Liver (tissue), 9 donors: ENCODE results near the gene FAM209B. TPM values are rescaled to one million over a fixed set of nuclear protein-coding genes. Genes with fewer than 3 reads are reported as not detected.

Experiments used
- DNase-seq: peaks from one replicate; pipeline ENCODE4 v3.0.0-alpha.2; 2017; ENCODE audit warnings: low spot score
- H3K27ac ChIP-seq, 2 donors: one replicate each; pipeline ENCODE4 v1.7.0; 2013; ENCODE audit warnings: inconsistent platforms in 2 of 2, low read length in 2 of 2, control low read depth in 1 of 2, low read depth in 1 of 2, mild to moderate bottlenecking in 1 of 2
- H3K27me3 ChIP-seq, 4 donors: one replicate each; pipeline versions ENCODE4 v1.6.1 to v1.7.0; 2013; ENCODE audit warnings: low read length in 3 of 4, inconsistent platforms in 1 of 4, mild to moderate bottlenecking in 1 of 4, moderate library complexity in 1 of 4; ENCODE audit not compliant: control insufficient read depth in 4 of 4, insufficient read depth in 4 of 4
- H3K36me3 ChIP-seq, 4 donors: one replicate each; pipeline versions ENCODE4 v1.6.1 to v1.7.0; 2013; ENCODE audit warnings: low read length in 3 of 4, mild to moderate bottlenecking in 3 of 4, low read depth in 1 of 4, moderate library complexity in 1 of 4; ENCODE audit not compliant: control insufficient read depth in 4 of 4, insufficient read depth in 3 of 4
- H3K4me1 ChIP-seq, 4 donors: one replicate each; pipeline versions ENCODE4 v1.6.1 to v1.7.0; 2013; ENCODE audit warnings: low read length in 3 of 4, mild to moderate bottlenecking in 3 of 4, moderate library complexity in 1 of 4; ENCODE audit not compliant: control insufficient read depth in 4 of 4, insufficient read depth in 4 of 4
- H3K4me3 ChIP-seq, 3 donors: one replicate each; pipeline versions ENCODE4 v1.6.1 to v1.7.0; 2013; ENCODE audit warnings: low read length in 3 of 3, control low read depth in 1 of 3, low read depth in 1 of 3, mild to moderate bottlenecking in 1 of 3
- H3K9ac ChIP-seq, 2 donors: one replicate each; pipeline ENCODE4 v1.7.0; 2013; ENCODE audit warnings: low read length in 2 of 2, mild to moderate bottlenecking in 2 of 2, moderate library complexity in 2 of 2, control low read depth in 1 of 2, low read depth in 1 of 2
- H3K9me3 ChIP-seq, 4 donors: one replicate each; pipeline versions ENCODE4 v1.6.1 to v1.7.0; 2013; ENCODE audit warnings: low read length in 3 of 4; ENCODE audit not compliant: control insufficient read depth in 4 of 4
- ATF3 ChIP-seq: IDR thresholded peaks from 2 replicates; pipeline ENCODE4 v1.6.1; 2016; ENCODE audit warnings: antibody characterized with exemption
- CTCF ChIP-seq: fragments of 150-350 bp; IDR thresholded peaks from 2 replicates; pipeline ENCODE4 v1.5.1; 2017; ENCODE audit warnings: improper control_type of control experiment, low read depth, low read length; ENCODE audit not compliant: missing input control
- EGR1 ChIP-seq, 2 donors: IDR thresholded peaks; 2 replicates each; pipeline ENCODE4 v1.6.1; 2016 to 2018; ENCODE audit warnings: antibody characterized with exemption in 2 of 2, low read depth in 2 of 2
- FOXA1 ChIP-seq: IDR thresholded peaks from 2 replicates; pipeline ENCODE4 v1.6.1; 2016; ENCODE audit warnings: antibody characterized with exemption
- FOXA2 ChIP-seq: IDR thresholded peaks from 2 replicates; pipeline ENCODE4 v1.6.1; 2016; ENCODE audit warnings: antibody characterized with exemption
- GABPA ChIP-seq, 2 donors: IDR thresholded peaks in 1 of 2; conservative IDR thresholded peaks in 1 of 2; 2 replicates each; pipeline ENCODE4 v1.6.1; 2016; ENCODE audit warnings: antibody characterized with exemption in 2 of 2, mild to moderate bottlenecking in 1 of 2, moderate library complexity in 1 of 2
- HNF4A ChIP-seq, 2 donors: conservative IDR thresholded peaks; 2 replicates each; pipeline ENCODE4 v1.6.1; 2016; ENCODE audit warnings: antibody characterized with exemption in 2 of 2, mild to moderate bottlenecking in 2 of 2
- HNF4G ChIP-seq: IDR thresholded peaks from 2 replicates; pipeline ENCODE4 v1.6.1; 2016; ENCODE audit warnings: antibody characterized with exemption
- JUND ChIP-seq, 2 donors: IDR thresholded peaks; 2 replicates each; pipeline ENCODE4 v1.6.1; 2016; ENCODE audit warnings: antibody characterized with exemption in 2 of 2
- MAX ChIP-seq: IDR thresholded peaks from 2 replicates; pipeline ENCODE4 v1.6.1; 2016; ENCODE audit warnings: antibody characterized with exemption
- NR2F2 ChIP-seq: IDR thresholded peaks from 2 replicates; pipeline ENCODE4 v1.6.1; 2016; ENCODE audit warnings: antibody characterized with exemption
- RAD21 ChIP-seq, 2 donors: IDR thresholded peaks; 2 replicates each; pipeline ENCODE4 v1.6.1; 2016; ENCODE audit warnings: antibody characterized with exemption in 2 of 2, mild to moderate bottlenecking in 2 of 2
- REST ChIP-seq: IDR thresholded peaks from 2 replicates; pipeline ENCODE4 v1.6.1; 2016; ENCODE audit warnings: antibody characterized with exemption, mild to moderate bottlenecking
- RXRA ChIP-seq, 2 donors: IDR thresholded peaks; 2 replicates each; pipeline ENCODE4 v1.6.1; 2017 to 2018; ENCODE audit warnings: antibody characterized with exemption in 2 of 2, mild to moderate bottlenecking in 1 of 2
- SP1 ChIP-seq: IDR thresholded peaks from 2 replicates; pipeline ENCODE4 v1.6.1; 2018; ENCODE audit warnings: antibody characterized with exemption, mild to moderate bottlenecking
- TAF1 ChIP-seq: conservative IDR thresholded peaks from 2 replicates; pipeline ENCODE4 v1.6.1; 2016; ENCODE audit warnings: antibody characterized with exemption, mild to moderate bottlenecking
- YY1 ChIP-seq: IDR thresholded peaks from 2 replicates; pipeline ENCODE4 v1.6.1; 2016; ENCODE audit warnings: antibody characterized with exemption, mild to moderate bottlenecking
- ZBTB33 ChIP-seq: IDR thresholded peaks from 2 replicates; pipeline ENCODE4 v1.6.1; 2016; ENCODE audit warnings: antibody characterized with exemption
- WGBS: extraction: QIAGEN DNeasy Blood & Tissue Kit; methylation state at CpG from one replicate; pipeline ENCODE4 v1.1.7; 2013; 5-methylcytosine and 5-hydroxymethylcytosine counted together
- polyA plus RNA-seq, 2 donors: library from polyadenylated mRNA; stranded (reverse) in 1 of 2; unstranded in 1 of 2; fragments of 200-250 nt in 1 of 2; fragments of >200 nt in 1 of 2; fragmentation: Nextera tagmentation in 1 of 2; extraction: Ambion mirVana in 1 of 2; gene quantifications; one replicate each; pipeline versions ENCODE4 v1.2.1 to v1.2.3, GENCODE V29; 2013 to 2015
- total RNA-seq, 2 donors: library from RNA; depleted of rRNA; stranded (reverse); fragments of >200 nt; gene quantifications; one replicate each; pipeline ENCODE4 v1.2.3, GENCODE V29; 2014
- donor health status: healthy.
- donor health status: healthy.
- donor health status: healthy.
- donor health status: healthy.
- donor health status: healthy.

The FAM209B gene
- total and polyA plus RNA-seq, 4 donors, result 0.38 TPM; not detected in 3

- no peaks in the 10 kb centered on the region for H3K9me3 ChIP-seq
- peaks cover 0 to 4% (median 0%) of the 10 kb centered on the region in 4 donors for H3K27me3 ChIP-seq
- no peak for TF ChIP-seq HNF4G
- no peak for TF ChIP-seq JUND (IDR thresholded peaks at IDR 0.05)
- no peak for TF ChIP-seq RXRA (IDR thresholded peaks at IDR 0.05)
- TF ChIP-seq EGR1 (IDR thresholded peaks at IDR 0.05; ENCODE audit: low read depth in 2 of 2), result no peak
- TF ChIP-seq NR2F2, result no peak
- no peak for TF ChIP-seq TAF1
- no peak for TF ChIP-seq HNF4A (conservative IDR thresholded peaks at IDR 0.05)
- TF ChIP-seq ZBTB33, result no peak
- TF ChIP-seq CTCF, result no peak
- TF ChIP-seq GABPA (IDR thresholded peaks at IDR 0.05 in 1 of 2, conservative IDR thresholded peaks at IDR 0.05 in 1 of 2), result no peak
- TF ChIP-seq REST, result no peak
- TF ChIP-seq FOXA2, result no peak
- H3K36me3 ChIP-seq, result no peaks in the 10 kb centered on the region
- no peak for DNase-seq
- no peaks in the 10 kb centered on the region for H3K4me1 ChIP-seq
- H3K9ac ChIP-seq, result no peak overlapping the region
- no peak overlapping the region for H3K27ac ChIP-seq
- WGBS, result 24% methylated on average over 2 of the region's 2 CpGs
- no peak overlapping the region for H3K4me3 ChIP-seq
These were observed 48.7 kb downstream of the FAM209B start for GRCh38 chr20:56581701-56582100.

- H3K9me3 ChIP-seq, result no peaks in the 10 kb centered on the region
- no peaks in the 10 kb centered on the region for H3K4me1 ChIP-seq
- no peak overlapping the region for H3K4me3 ChIP-seq
- WGBS, result 71% methylated on average over 4 of the region's 4 CpGs
- H3K9ac ChIP-seq, result no peak overlapping the region
- H3K36me3 ChIP-seq, result no peaks in the 10 kb centered on the region
- H3K27me3 ChIP-seq, result peaks cover 0 to 4% (median 0%) of the 10 kb centered on the region in 4 donors
- no peak overlapping the region for H3K27ac ChIP-seq
- no peak for TF ChIP-seq NR2F2
- no peak for TF ChIP-seq FOXA1
- TF ChIP-seq REST, result no peak
- no peak for TF ChIP-seq RAD21 (IDR thresholded peaks at IDR 0.05)
- no peak for TF ChIP-seq MAX
- no peak for TF ChIP-seq EGR1 (IDR thresholded peaks at IDR 0.05; ENCODE audit: low read depth in 2 of 2)
- TF ChIP-seq GABPA (IDR thresholded peaks at IDR 0.05 in 1 of 2, conservative IDR thresholded peaks at IDR 0.05 in 1 of 2), result no peak
- no peak for TF ChIP-seq FOXA2
- TF ChIP-seq YY1, result no peak
- TF ChIP-seq SP1, result no peak
- no peak for TF ChIP-seq RXRA (IDR thresholded peaks at IDR 0.05)
- TF ChIP-seq CTCF, result no peak
- no peak for TF ChIP-seq HNF4A (conservative IDR thresholded peaks at IDR 0.05)
- TF ChIP-seq ATF3, result no peak
- TF ChIP-seq HNF4G, result no peak
- DNase-seq, result no peak
These were observed 49.5 kb downstream of the FAM209B start for GRCh38 chr20:56582542-56582941.
